ENCODE results near the gene NFYC.

NFYC gene

GRCh38 chr1:40762144-40762923 is 70.8 kb downstream of the NFYC start:
- no peak for DNase-seq

GRCh38 chr1:40763742-40764532 is 72.4 kb downstream of the NFYC start:
- no peak for DNase-seq

DNA sequence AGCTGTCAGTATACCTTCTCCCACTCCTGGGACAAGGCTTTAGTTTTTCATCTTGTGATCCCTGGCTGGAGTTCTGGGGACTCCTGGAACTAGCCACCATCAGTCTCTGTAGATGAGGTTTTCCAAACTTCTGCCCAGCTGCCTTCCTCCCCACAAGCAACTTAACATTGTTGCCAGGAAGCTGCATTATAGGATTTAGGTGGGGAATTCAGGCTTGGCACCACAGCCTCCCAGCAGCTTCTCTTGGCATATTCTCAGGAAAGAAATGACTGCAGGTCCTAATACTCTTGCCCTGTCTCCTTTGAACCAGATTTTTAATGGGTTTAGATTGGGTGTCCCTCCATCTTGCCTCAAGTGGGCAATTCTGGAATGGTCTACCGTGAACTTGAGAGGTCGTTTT is 73.5 kb downstream of the NFYC start:
- no peak for DNase-seq

- DNase-seq: no peak
Observed at GRCh38 chr1:40766017-40766416, 74.5 kb downstream of the NFYC start.

- no peak for DNase-seq
Observed at GRCh38 chr1:40766560-40766959, 75.1 kb downstream of the NFYC start.

DNA sequence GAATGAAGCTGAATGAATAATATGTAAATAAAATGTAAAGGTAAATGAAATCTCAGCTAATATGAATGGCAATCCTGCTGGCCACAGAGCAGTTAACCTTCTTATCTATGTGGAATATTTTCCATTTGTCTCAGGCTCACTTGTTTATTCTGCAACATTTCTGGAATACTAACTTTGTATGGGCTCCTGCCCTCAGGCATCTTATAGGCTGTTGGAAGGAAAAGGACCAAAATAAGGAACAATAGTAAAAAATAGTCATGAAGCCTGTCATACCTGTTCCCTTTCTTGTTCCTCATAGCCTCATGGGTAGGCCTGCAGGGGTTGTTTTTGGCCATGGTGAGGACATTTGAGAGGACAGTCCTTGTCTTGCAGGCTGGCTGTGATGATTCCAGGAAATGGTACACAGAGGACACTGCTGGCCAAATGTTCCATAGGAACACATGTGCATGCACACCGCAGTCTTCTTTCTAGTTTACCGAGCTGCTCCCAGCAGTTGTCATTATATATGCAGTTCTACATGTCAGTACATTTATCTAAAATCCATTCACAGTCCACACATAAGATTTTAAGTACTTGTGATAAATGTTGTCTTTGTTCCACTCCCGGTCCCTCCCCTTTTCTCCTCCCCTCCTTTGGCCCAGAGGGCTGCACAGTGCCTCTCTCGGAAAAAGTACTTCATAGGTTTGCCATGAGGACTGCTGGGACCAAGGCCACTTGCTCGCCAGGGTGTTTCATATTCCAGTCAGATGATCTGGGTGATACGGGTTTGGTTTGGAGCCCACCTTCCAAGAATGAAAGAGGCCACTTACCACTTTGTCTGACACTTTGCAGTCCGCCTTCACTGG is 76.9 kb downstream of the NFYC start:
- no peak for DNase-seq

DNA sequence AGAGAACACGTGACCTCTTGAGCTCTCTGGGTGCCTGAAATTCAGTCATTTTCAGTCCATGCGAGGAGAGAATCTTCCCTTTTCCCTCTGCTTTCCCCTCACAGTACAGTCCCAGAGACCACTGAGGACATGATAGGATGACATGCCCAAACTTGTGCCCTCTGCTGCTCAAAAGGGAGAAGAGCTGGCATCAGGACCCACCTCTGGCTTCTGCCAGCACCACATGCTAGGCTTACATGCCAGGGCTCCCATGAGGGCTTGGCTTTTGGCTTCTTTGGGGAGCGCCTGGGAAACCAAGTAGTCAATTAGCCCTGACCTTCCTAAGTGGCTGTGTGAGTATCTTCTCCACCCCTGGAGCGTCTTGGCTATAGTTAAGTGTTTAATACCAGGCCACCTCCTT is 78.3 kb downstream of the NFYC start:
- no peak for DNase-seq

- no peak for DNase-seq
Observed at GRCh38 chr1:40770296-40771070, 79.0 kb downstream of the NFYC start.

GRCh38 chr1:40772146-40772955 is 80.8 kb downstream of the NFYC start:
- no peak for DNase-seq

- no peak for DNase-seq
Observed at GRCh38 chr1:40773748-40774265, 82.3 kb downstream of the NFYC start.

DNA sequence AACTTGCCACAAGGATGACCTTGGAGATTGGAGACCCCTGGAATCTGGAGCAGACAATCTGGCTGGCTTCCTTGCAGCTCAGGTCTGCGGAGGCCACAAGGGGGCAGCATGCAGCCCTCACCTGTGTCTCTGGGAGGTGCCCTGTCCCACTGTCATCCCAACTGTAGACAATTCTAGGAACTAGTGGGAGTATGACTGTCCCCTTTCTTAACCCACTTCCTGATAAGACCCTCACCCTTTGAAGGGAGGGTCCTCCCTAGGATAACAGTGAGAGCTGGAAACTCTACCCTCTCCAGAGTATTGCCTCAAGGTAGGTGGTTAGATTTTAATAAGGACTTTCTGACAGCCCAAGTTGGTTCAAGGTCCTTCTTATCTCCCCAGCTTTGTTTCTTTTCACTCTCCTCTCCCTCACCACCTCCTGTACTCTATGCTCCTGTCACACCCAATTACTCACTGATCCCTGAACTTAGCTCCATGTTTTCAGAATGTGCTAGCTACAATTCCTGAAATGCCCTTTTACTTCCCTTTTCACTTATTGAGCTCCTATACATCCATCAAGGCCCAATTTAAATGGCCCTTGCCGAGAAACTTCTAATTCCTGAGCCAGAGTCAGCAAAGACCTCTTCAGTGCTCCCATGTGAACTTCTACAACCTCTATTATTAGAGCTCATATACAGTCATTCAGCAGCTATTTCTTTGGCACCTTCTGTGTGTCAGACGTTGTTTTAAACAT is 82.9 kb downstream of the NFYC start:
- peak; percentile 80 for DNase-seq

DNA sequence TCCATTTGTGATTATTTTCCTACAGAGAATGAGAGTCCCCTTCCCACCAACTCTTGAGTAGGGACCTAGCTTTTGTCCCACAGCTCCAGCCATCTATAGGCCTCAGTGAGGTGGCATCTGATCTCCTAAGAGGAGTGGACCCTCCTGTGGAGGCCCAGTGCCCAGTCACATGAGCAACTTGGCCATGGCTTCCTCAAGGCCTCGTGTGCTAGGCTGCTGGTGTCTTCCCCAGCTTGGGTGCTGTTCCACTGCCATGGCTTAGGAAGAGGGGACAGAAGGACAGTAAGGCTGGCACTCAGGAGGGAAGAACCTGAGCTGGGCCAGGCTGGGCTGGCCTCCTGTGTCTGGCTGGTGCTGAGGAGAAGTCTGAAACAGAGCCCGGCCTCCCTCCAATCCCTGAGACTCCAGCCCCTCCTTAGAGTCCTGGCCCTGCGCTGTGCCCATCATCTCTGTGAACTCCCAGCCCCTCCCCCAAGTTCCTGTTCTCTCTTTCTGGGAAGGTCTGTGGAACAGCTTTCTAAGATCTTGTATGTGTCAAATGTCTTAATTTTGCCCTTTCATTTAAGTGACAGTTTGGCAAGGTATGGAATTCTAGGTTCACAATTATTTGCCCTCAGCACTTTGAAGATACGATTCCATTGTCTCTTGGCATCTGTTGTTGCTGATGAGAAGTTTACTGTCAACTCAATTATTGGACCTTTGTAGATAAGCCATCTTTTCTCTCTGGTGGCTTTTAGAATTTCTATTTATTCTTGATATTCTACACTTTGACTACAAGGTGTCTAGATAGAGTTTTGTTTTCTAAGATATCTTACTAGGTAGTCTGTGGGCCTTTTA is 85.0 kb downstream of the NFYC start:
- no peak for DNase-seq

- no peak for DNase-seq
Observed at GRCh38 chr1:40777224-40777970, 85.9 kb downstream of the NFYC start.

GRCh38 chr1:40780678-40781607 is 89.4 kb downstream of the NFYC start:
- DNase-seq: no peak

DNA sequence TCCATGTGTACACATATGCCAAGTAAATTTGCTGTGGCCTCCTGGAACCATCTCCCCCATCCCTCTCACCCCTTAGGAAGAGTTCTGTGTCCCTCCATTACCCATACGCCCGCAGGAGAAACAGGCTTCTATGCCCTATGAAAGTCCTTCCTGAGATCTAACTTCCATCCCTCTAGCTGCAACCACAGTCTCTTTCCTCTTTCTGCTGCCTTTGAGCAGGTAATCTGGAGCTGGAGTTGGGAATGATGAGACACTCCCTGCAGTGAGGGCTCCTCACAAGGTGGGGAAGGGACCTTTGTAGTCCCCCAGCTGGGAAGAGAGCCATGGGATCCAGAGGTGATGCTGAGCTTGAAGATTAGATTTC is 90.1 kb downstream of the NFYC start:
- DNase-seq: no peak

DNA sequence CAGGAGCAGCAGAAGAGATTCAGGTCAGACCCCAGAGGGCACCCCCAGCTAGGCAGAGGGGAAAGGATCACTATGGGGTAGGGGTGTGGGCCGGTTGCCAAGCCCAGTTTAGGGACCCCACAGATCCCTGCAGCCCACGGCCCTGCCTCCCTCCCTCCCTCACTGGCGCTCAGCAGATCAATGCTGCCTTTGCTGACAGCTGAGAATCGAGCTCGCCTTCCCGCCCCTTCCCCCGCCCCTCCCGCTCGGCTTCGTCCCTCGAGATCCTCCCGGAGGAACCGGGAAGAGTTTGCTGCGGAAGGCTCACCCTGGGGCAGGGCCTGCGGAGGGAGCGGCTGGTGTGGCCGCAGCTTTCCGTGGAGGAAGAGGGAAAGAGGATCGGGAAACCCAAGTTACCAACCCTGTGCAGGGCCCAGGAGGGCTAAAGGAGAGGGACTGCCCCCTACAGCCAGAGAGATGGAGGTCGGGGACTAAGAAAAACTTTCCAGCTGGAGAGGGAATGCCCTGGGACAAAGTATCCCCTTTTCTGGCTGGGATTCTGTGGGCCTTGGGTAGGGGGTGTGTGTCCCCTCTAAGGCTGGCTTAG is 91.0 kb downstream of the NFYC start:
- DNase-seq: no peak

All from CD4-positive, alpha-beta T cell treated with Interleukin-17A for 4 hours (primary cell).